Hematopoietic multipotent progenitor cell treated with erythropoietin and hydrocortisone succinate and interleukin-3 and kit ligand, for 4 days (in vitro differentiated cells): Measurements from ENCODE around the gene C5orf58.

ENCODE experiments used
- DNase-seq: peaks from one replicate; pipeline ENCODE4 v3.0.0-alpha.2; 2015

Gene C5orf58

GRCh38 chr5:170261528-170262043 lies 28.8 kb downstream of the C5orf58 start:
- DNase-seq, result no peak

GRCh38 chr5:170262061-170263045 lies 29.6 kb downstream of the C5orf58 start:
- DNase-seq, result no peak

- DNase-seq, result no peak
These were observed 31.1 kb downstream of the C5orf58 start for GRCh38 chr5:170263906-170264305.

GRCh38 chr5:170265522-170265921 lies 32.7 kb downstream of the C5orf58 start:
- peak; percentile 29 for DNase-seq

GRCh38 chr5:170266570-170267381 lies 34.0 kb downstream of the C5orf58 start:
- DNase-seq, result peak; percentile 83

GRCh38 chr5:170267431-170268152 lies 34.8 kb downstream of the C5orf58 start:
- DNase-seq, result peak; percentile 93

GRCh38 chr5:170268153-170268689 lies 35.4 kb downstream of the C5orf58 start:
- no peak for DNase-seq

- DNase-seq, result peak; percentile 89
These were observed 36.1 kb downstream of the C5orf58 start for GRCh38 chr5:170268884-170269283.

GRCh38 chr5:170269579-170269978 lies 36.8 kb downstream of the C5orf58 start:
- DNase-seq, result no peak

GRCh38 chr5:170270293-170271069 lies 37.7 kb downstream of the C5orf58 start:
- no peak for DNase-seq

- DNase-seq, result peak; percentile 88
These were observed 41.4 kb downstream of the C5orf58 start for GRCh38 chr5:170273968-170274710.

GRCh38 chr5:170275376-170275994 lies 42.7 kb downstream of the C5orf58 start:
- DNase-seq, result peak; percentile 27

GRCh38 chr5:170276140-170276539 lies 43.4 kb downstream of the C5orf58 start:
- DNase-seq, result peak; percentile 56

GRCh38 chr5:170277867-170278281 lies 45.1 kb downstream of the C5orf58 start:
- DNase-seq, result peak; percentile 62

GRCh38 chr5:170278611-170279458 lies 46.0 kb downstream of the C5orf58 start:
- peak; percentile 99 for DNase-seq

- no peak for DNase-seq
These were observed 46.7 kb downstream of the C5orf58 start for GRCh38 chr5:170279459-170279817.

GRCh38 chr5:170280011-170280493 lies 47.3 kb downstream of the C5orf58 start:
- DNase-seq, result no peak

- DNase-seq, result peak; percentile 40
These were observed 50.5 kb downstream of the C5orf58 start for GRCh38 chr5:170283296-170283695.

GRCh38 chr5:170284231-170284630 lies 51.4 kb downstream of the C5orf58 start:
- DNase-seq, result no peak
